KOPT-K1 (cell line): Measurements from ENCODE around the gene DMAC2L.
"Not testable (repeated sequence)": the region's sequence is repeated elsewhere in the genome, so short reads cannot be mapped to it uniquely, and the experiment has no call there.

ENCODE experiments used
- H3K27ac ChIP-seq: fragments of 200-600 bp; sonication (generic); 2 replicates; pipeline ENCODE4 v1.5.1; 2016; ENCODE audit warnings: antibody characterized with exemption, mild to moderate bottlenecking, low read depth, low read length; ENCODE audit not compliant: poor library complexity, severe bottlenecking
- H3K36me3 ChIP-seq: fragments of 200-600 bp; sonication (generic); 2 replicates; pipeline ENCODE4 v1.5.1; 2017; ENCODE audit warnings: antibody characterized with exemption, mild to moderate bottlenecking, low read length, moderate library complexity; ENCODE audit not compliant: insufficient read depth
- H3K9me3 ChIP-seq: fragments of 200-600 bp; sonication (generic); 2 replicates; pipeline ENCODE4 v1.5.1; 2017; ENCODE audit warnings: antibody characterized with exemption, low read length, mild to moderate bottlenecking; ENCODE audit not compliant: insufficient read depth, poor library complexity, severe bottlenecking

Gene DMAC2L

GRCh38 chr14:50340045-50340444 is 27.9 kb downstream of the DMAC2L start:
- Histone ChIP-seq H3K36me3 (no peaks in the 10 kb centered on the region), H3K9me3 (no peaks in the 10 kb centered on the region), H3K27ac (no peak overlapping the region)

DNA sequence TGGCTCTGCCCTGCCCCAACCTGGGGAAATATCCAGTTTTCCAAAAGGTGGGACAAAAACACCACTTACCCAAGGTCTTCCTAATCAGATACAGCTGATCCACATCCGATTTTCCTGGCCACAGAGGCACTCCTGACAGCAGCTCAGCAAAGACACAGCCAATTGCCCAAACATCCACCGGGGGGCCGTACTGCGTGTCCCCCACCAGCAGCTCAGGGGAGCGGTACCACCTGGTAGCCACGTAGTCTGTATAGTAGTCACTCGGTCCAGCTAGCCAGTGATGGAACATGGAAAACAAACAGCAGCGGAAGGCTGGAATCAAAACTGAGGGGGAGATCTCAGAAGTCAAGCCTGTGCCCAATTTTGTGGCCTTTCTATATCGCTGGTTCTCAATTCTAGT is 28.8 kb downstream of the DMAC2L start:
- no peaks in the 10 kb centered on the region for H3K36me3 ChIP-seq

DNA sequence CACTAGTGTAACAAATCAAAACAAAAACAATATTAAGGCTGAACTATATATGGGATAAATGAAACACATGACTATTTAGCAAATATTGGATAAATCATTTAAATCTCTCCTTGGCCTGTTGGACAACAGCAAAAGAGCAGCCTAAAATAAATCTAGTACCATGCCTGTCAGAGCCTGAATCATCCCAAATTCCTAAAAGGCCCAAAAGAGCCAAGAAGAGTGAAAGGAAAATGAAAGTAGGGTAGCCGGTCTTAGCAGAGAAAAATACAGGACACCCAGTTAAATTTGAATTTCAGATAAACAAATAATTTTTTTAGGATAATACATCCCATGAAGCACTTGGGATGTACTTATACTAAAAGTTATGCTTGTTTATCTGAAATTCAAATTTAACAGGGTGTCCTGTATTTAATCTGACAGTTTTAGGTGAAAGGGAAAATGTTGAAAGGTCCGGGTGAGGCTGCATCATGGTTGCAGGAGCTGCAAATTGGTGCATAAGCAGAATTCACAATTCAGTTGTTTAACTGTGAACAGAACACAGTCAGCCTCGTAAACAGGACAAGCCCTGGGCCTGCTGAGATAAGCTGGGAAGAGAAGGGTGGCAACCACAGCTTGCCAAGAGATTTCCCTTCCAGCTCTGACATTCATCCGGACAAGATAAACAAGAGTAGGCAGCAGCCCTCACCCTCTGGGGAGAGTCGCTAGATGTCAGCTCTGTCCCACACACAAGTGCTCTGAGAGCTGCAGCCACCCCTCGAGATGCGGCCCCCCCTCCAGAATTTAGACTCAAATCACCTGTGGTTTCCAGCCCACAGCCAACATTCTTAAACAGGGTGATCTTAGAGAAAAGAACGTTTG is 30.3 kb downstream of the DMAC2L start:
- Histone ChIP-seq H3K9me3 (no peaks in the 10 kb centered on the region), H3K36me3 (no peaks in the 10 kb centered on the region), H3K27ac (no peak overlapping the region)

More for the DNA sequence above, 28.8 kb downstream of the DMAC2L start:
- Histone ChIP-seq H3K27ac (no peak overlapping the region), H3K9me3 (no peaks in the 10 kb centered on the region)

- Histone ChIP-seq H3K27ac (no peak overlapping the region), H3K36me3 (no peaks in the 10 kb centered on the region), H3K9me3 (no peaks in the 10 kb centered on the region)
Measured at GRCh38 chr14:50343434-50343833, 31.3 kb downstream of the DMAC2L start.

- Histone ChIP-seq H3K9me3 (no peaks in the 10 kb centered on the region), H3K36me3 (no peaks in the 10 kb centered on the region), H3K27ac (no peak overlapping the region)
Measured at GRCh38 chr14:50344116-50344775, 32.1 kb downstream of the DMAC2L start.

DNA sequence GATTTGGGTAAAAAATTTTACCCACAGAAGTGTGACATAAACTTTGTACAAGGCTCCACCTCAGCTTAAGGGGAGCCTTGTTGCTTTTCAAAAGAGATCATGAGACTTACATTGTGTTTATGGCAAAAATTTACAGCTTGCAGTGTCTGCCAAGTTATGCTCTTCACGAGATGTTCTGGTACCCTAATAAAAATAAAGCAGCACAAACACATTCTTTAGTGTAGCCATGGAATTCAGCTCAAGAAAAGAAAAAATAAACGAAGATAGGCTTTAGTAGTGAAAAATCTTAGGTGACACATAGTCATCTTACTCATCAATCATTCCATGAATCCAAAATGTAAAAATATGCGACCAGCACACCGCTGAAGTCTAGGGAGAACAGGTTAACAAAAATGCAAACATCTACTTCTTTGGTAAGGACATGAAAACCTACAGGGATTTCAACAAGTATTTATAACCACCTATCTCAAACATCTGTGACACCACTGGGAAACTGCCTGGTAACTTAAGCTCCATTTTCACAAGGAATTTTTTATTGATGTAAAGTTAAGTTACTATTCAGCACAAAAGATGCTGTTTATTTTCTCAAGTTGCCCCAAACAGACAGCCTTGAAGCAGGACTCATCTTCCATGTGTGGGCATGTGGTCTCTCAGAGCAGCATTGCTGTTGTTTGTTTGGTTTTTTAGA is 32.9 kb downstream of the DMAC2L start:
- Histone ChIP-seq H3K36me3 (no peaks in the 10 kb centered on the region), H3K9me3 (no peaks in the 10 kb centered on the region), H3K27ac (no peak overlapping the region)

DNA sequence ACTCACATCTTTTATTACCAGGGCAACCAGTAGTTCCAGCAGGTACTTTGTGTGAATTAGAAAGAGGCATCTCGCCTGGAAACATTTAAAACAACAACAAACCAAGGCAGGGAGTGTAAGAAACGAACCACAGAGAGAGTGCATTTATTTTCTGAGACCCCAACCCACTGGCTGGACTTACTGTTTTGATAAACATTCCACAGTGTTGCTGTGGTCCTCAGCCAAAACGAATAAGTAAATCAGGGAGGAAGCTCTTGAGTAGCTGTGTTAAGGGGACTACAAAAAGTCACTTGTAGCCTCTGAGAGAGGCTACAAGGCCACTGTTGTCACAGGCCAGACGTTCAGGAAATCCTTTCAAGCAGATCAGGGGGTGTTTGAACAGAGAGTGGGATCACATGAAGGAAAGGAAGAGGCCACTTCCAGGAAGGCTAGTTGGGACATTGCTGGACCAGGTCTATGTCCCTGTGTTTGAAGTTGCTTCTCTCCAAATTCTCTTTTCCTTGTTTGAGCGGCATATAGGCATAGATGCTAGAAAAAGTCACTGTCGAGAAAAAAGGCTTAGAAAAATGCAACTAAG is 33.8 kb downstream of the DMAC2L start:
- Histone ChIP-seq H3K36me3 (no peaks in the 10 kb centered on the region), H3K27ac (no peak overlapping the region), H3K9me3 (no peaks in the 10 kb centered on the region)

GRCh38 chr14:50347521-50347920 is 35.4 kb downstream of the DMAC2L start:
- H3K36me3 ChIP-seq = no peaks in the 10 kb centered on the region
- no peak overlapping the region for H3K27ac ChIP-seq
- H3K9me3 ChIP-seq = no peaks in the 10 kb centered on the region

DNA sequence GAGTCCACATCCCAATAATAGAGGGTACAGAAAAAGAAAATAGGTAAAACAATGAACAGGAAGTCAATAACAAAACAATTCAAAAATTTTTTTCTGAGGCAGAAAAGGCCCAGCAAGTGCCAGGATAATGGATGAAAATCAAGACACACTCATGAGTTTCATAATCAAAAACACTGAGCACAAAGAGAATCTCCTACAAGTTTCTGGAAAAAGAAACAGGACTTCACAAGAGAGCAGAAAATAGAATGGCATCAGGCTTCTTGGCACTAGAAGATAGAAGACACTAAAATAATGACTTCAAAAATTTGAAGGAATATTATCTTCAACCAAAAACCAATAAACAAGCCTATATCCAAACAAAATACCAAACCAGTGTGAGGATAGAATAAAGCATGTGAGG is 36.8 kb downstream of the DMAC2L start:
- Histone ChIP-seq H3K36me3 (no peaks in the 10 kb centered on the region), H3K27ac (no peak overlapping the region)

GRCh38 chr14:50350975-50351374 is 38.9 kb downstream of the DMAC2L start:
- Histone ChIP-seq H3K27ac (no peak overlapping the region), H3K36me3 (no peaks in the 10 kb centered on the region), H3K9me3 (no peaks in the 10 kb centered on the region)

More for the DNA sequence above, 36.8 kb downstream of the DMAC2L start:
- no peaks in the 10 kb centered on the region for H3K9me3 ChIP-seq

GRCh38 chr14:50352584-50352983 is 40.5 kb downstream of the DMAC2L start:
- Histone ChIP-seq H3K36me3 (no peaks in the 10 kb centered on the region), H3K27ac (no peak overlapping the region), H3K9me3 (no peaks in the 10 kb centered on the region)

GRCh38 chr14:50353126-50353525 is 41.0 kb downstream of the DMAC2L start:
- Histone ChIP-seq H3K9me3 (no peaks in the 10 kb centered on the region), H3K27ac (no peak overlapping the region), H3K36me3 (0 out of 2 replicates have a peak, but pooled peaks cover 3% of the 10 kb centered on the region)

- Histone ChIP-seq H3K9me3 (no peaks in the 10 kb centered on the region), H3K36me3 (0 out of 2 replicates have a peak, but pooled peaks cover 6% of the 10 kb centered on the region), H3K27ac (no peak overlapping the region)
Measured at GRCh38 chr14:50354527-50354926, 42.4 kb downstream of the DMAC2L start.

- no peak overlapping the region for H3K27ac ChIP-seq
- 0 out of 2 replicates have a peak, but pooled peaks cover 6% of the 10 kb centered on the region for H3K36me3 ChIP-seq
- no peaks in the 10 kb centered on the region for H3K9me3 ChIP-seq
Measured at GRCh38 chr14:50355692-50356091, 43.6 kb downstream of the DMAC2L start.

GRCh38 chr14:50356283-50356682 is 44.2 kb downstream of the DMAC2L start:
- not testable (repeated sequence) for H3K27ac ChIP-seq, H3K36me3 ChIP-seq, H3K9me3 ChIP-seq
